Hepatocyte (in vitro differentiated cells): ENCODE data around the gene PPEF1.

ENCODE experiments used
- EZH2 ChIP-seq: fragments of 200-600 bp; sonication (generic); IDR thresholded peaks from 2 replicates; pipeline ENCODE4 v1.6.1; 2016; ENCODE audit warnings: antibody characterized with exemption, mild to moderate bottlenecking, borderline replicate concordance
- EZH2phosphoT487 ChIP-seq: fragments of 200-600 bp; sonication (generic); IDR thresholded peaks from one replicate; pipeline ENCODE4 v1.6.1; 2018; ENCODE audit warnings: antibody characterized with exemption, mild to moderate bottlenecking, low read depth, moderate library complexity; ENCODE audit not compliant: unreplicated experiment, severe bottlenecking
- TF ChIP-seq, protein P1 (sequence below): fragments of 200-600 bp; sonication (generic); IDR thresholded peaks from 2 replicates; pipeline ENCODE4 v1.5.1; 2016; ENCODE audit warnings: antibody characterized with exemption, mild to moderate bottlenecking; ENCODE audit not compliant: poor library complexity

- TF ChIP-seq, protein P1, sequence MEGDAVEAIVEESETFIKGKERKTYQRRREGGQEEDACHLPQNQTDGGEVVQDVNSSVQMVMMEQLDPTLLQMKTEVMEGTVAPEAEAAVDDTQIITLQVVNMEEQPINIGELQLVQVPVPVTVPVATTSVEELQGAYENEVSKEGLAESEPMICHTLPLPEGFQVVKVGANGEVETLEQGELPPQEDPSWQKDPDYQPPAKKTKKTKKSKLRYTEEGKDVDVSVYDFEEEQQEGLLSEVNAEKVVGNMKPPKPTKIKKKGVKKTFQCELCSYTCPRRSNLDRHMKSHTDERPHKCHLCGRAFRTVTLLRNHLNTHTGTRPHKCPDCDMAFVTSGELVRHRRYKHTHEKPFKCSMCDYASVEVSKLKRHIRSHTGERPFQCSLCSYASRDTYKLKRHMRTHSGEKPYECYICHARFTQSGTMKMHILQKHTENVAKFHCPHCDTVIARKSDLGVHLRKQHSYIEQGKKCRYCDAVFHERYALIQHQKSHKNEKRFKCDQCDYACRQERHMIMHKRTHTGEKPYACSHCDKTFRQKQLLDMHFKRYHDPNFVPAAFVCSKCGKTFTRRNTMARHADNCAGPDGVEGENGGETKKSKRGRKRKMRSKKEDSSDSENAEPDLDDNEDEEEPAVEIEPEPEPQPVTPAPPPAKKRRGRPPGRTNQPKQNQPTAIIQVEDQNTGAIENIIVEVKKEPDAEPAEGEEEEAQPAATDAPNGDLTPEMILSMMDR, result no peak
- TF ChIP-seq EZH2phosphoT487 (no peak), EZH2 (no peak)
Observed at GRCh38 chrX:18707426-18708049, at the start of gene PPEF1.
